ENCODE results near the gene KRT15.

The KRT15 gene

GRCh38 chr17:41476866-41477815 is 41.5 kb downstream of the KRT15 start:
- DNase-seq, result no peak

DNA sequence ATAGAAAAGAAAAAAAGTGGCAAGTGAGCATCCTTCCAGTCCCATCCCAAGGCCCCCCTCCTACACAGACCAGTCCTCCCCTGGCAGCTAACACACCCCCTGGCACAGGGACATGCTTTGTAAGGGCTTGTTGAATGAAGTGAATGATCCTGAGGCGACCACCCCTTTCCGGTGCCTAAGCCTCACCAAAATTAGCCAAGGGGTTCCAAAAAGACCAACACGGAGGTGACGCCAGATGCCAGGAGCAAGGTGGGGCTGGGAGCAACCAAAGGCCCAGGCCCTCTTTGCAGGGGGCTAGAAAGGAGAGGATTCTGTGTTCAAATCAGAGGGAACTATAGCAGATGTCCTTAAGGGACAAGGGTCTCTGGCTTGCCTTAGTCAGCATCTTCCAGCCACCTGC is 43.3 kb downstream of the KRT15 start:
- DNase-seq, result no peak

DNA sequence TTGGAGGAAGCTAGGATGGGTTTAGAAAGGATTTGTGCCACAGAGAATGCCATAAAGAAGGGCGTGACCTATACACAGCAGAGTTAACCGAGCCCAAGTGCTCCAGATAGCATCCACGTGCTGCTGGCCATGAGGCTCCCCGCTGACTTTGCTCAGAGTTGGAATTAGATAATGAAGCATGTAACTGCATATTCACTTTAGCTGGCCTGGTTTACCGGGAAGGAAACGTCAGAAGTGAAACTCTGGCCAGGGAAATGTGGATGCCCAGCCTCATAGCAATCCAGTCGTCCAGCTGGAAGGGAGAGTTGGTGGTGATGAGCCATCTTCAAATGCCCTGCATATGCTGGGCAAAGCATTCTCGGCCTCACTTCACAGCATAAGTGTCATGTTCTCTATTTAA is 43.8 kb downstream of the KRT15 start:
- DNase-seq, result no peak

- DNase-seq, result no peak
Observed at GRCh38 chr17:41468346-41468745, 50.3 kb downstream of the KRT15 start.

DNA sequence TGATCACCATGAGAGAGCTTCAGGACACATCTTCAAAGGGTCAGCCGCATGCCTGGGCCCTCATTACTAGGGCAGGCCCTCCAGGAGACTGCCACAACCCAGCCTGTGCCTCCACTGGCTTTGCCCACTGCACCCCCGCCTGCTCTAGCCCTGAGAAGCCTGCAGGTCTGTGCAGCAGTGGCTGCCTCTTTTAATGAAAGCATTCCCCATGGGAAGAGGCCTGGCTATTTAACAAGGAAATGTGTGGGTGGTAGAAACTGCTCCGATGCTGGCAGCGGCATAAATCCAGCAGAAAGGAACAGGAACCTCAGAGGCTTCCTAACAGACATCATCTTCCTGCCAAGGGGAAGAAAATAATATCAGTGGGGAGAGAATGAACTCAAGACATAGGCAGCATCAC is 51.1 kb downstream of the KRT15 start:
- DNase-seq, result no peak

DNA sequence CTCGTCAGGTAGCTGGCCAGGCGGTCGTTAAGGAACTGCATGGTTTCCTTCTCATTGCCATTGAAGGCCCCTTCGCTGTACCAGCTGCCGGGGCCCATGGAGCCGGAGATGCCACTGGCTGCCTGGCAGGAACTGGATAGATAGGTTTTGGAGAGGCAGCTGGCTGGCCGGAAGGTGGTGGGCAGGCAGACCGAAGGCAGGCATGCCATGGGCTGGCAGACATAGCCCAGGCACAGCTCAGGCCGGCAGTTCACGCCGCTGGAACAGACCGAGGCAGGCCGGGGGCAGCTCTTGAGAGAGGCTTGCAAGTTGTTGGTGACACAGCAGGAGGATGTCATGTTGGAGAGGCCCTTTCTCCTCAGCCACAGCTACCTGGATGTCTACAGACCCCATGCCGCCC is 51.7 kb downstream of the KRT15 start, which contains the start of gene KRT32:
KRT32 (minus strand) TSS at position 399 of the 400 bp plus-strand sequence; CDS start at position 338, 61 bp downstream.
- DNase-seq, result no peak

DNA sequence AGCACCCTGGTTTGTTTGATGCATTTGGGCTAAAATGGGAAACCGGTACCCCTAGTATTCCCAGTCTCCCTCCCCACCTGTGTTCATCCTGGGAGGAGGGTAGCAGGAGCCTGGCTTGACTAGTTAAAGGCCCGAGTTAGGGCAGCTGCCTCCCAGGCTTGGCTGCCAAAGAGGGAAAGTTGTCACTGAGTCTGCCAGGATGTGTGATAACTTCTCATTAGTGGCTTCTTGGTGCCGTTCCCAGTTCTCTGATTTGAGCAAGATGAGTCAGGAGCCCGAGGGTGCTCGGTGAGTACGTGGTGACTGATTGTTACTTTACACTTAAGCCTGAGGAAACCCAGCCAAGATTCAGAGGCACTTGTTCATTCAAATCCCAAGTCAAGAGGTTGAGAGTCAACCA is 54.0 kb downstream of the KRT15 start:
- DNase-seq, result no peak

GRCh38 chr17:41464173-41464572 is 54.5 kb downstream of the KRT15 start:
- DNase-seq, result no peak

GRCh38 chr17:41463746-41464145 is 54.9 kb downstream of the KRT15 start:
- no peak for DNase-seq
